SU-DHL-6 (cell line): ENCODE measurements around the gene TENM4.

Experiments used
- H2AFZ ChIP-seq: fragments of 200-600 bp; sonication (generic); 2 replicates; pipeline ENCODE4 v1.6.1; 2014; ENCODE audit warnings: low read depth, mild to moderate bottlenecking, moderate library complexity, mixed read lengths, antibody characterized with exemption, low read length; ENCODE audit not compliant: severe bottlenecking
- H3F3A ChIP-seq: fragments of 200-600 bp; shearing (Covaris generic); 2 replicates; pipeline ENCODE4 v1.6.0; 2016; ENCODE audit warnings: antibody characterized with exemption, mild to moderate bottlenecking; ENCODE audit not compliant: insufficient read depth
- H3K27ac ChIP-seq: fragments of 200-600 bp; sonication (generic); 2 replicates; pipeline ENCODE4 v1.5.1; 2016; ENCODE audit warnings: low read depth, mild to moderate bottlenecking, low read length, moderate library complexity, mixed read lengths
- H3K27me3 ChIP-seq: fragments of 200-600 bp; sonication (generic), shearing (Covaris generic); 2 replicates; pipeline ENCODE4 v1.6.0; 2014; ENCODE audit warnings: mild to moderate bottlenecking, low read length
- H3K36me3 ChIP-seq: fragments of 200-600 bp; sonication (generic); 2 replicates; pipeline ENCODE4 v1.6.1; 2014; ENCODE audit warnings: mild to moderate bottlenecking, low read length, mixed read lengths
- H3K4me2 ChIP-seq: fragments of 300-600, 200-600 bp; shearing (Covaris generic), sonication (generic); 2 replicates; pipeline ENCODE4 v1.6.0; 2014; ENCODE audit warnings: low read length, low read depth, mild to moderate bottlenecking; ENCODE audit not compliant: poor library complexity, severe bottlenecking
- H3K4me3 ChIP-seq: fragments of 200-600 bp; sonication (generic); 2 replicates; pipeline ENCODE4 v1.5.1; 2014; ENCODE audit warnings: antibody characterized with exemption, low read length, mild to moderate bottlenecking, mixed read lengths; ENCODE audit not compliant: insufficient read depth, poor library complexity, severe bottlenecking
- H3K79me2 ChIP-seq: fragments of 200-600 bp; sonication (generic); 2 replicates; pipeline ENCODE4 v1.6.1; 2014; ENCODE audit warnings: mild to moderate bottlenecking, low read length, moderate library complexity; ENCODE audit not compliant: insufficient read depth
- H3K9ac ChIP-seq: fragments of 200-600 bp; sonication (generic); 2 replicates; pipeline ENCODE4 v1.7.0; 2014; ENCODE audit warnings: mild to moderate bottlenecking, low read length
- H3K9me2 ChIP-seq: fragments of 200-600 bp; sonication (generic); replicated peaks from 2 replicates; pipeline ENCODE4 v1.6.1; 2014; ENCODE audit warnings: low read length; ENCODE audit not compliant: insufficient read depth
- H3K9me3 ChIP-seq: fragments of 200-600 bp; sonication (generic); 2 replicates; pipeline ENCODE4 v1.6.1; 2014; ENCODE audit warnings: low read length, mixed read lengths; ENCODE audit not compliant: insufficient read depth
- H4K20me1 ChIP-seq: fragments of 200-600 bp; sonication (generic); 2 replicates; pipeline ENCODE4 v1.6.1; 2014; ENCODE audit warnings: low read depth, mild to moderate bottlenecking, antibody characterized with exemption, low read length, moderate library complexity, mixed read lengths
- EZH2phosphoT487 ChIP-seq: fragments of 200-600 bp; sonication (generic), shearing (Covaris generic); conservative IDR thresholded peaks from 2 replicates; pipeline ENCODE4 v1.6.1; 2018; ENCODE audit warnings: mild to moderate bottlenecking, antibody characterized with exemption, low read length, moderate library complexity, mixed read lengths
- TF ChIP-seq, protein P1 (sequence below): fragments of 200-600 bp; sonication (generic); IDR thresholded peaks from one replicate; pipeline ENCODE4 v1.5.1; 2017; ENCODE audit warnings: antibody characterized with exemption, mild to moderate bottlenecking, low read length, moderate library complexity; ENCODE audit not compliant: insufficient read depth, poor library complexity, severe bottlenecking

Gene TENM4

DNA sequence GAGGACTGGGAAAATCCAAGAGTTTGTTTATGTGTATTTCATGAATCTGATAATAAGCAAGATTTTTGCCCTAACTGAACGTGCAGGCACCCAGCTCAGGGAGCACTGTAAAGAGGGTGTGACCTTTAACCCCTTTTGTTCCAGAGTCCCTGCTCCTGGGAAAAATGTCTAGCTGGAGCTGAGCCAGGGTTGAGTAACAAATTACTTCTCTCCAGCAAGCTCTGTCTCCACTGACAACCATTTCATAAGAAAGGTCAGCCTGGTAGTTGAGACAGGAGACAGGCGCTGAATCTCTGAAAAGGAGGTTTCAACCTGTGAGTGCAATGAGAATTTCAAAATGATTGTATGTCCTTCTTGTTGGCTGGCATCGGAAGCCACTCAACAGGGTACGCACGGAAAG lies 709.8 kb downstream of the TENM4 start:
- Histone ChIP-seq H3K9ac (no peak overlapping the region), H3K4me3 (no peak overlapping the region), H3K79me2 (no peaks in the 10 kb centered on the region), H3F3A (no peaks in the 10 kb centered on the region), H3K9me2 (no peaks in the 10 kb centered on the region), H3K27ac (no peak overlapping the region), H2AFZ (no peak overlapping the region), H4K20me1 (no peaks in the 10 kb centered on the region), H3K27me3 (no peaks in the 10 kb centered on the region), H3K36me3 (no peaks in the 10 kb centered on the region), H3K9me3 (no peaks in the 10 kb centered on the region), H3K4me2 (no peak overlapping the region)
- TF ChIP-seq EZH2phosphoT487 = no peak
- TF ChIP-seq, protein P1, sequence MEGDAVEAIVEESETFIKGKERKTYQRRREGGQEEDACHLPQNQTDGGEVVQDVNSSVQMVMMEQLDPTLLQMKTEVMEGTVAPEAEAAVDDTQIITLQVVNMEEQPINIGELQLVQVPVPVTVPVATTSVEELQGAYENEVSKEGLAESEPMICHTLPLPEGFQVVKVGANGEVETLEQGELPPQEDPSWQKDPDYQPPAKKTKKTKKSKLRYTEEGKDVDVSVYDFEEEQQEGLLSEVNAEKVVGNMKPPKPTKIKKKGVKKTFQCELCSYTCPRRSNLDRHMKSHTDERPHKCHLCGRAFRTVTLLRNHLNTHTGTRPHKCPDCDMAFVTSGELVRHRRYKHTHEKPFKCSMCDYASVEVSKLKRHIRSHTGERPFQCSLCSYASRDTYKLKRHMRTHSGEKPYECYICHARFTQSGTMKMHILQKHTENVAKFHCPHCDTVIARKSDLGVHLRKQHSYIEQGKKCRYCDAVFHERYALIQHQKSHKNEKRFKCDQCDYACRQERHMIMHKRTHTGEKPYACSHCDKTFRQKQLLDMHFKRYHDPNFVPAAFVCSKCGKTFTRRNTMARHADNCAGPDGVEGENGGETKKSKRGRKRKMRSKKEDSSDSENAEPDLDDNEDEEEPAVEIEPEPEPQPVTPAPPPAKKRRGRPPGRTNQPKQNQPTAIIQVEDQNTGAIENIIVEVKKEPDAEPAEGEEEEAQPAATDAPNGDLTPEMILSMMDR = no peak

DNA sequence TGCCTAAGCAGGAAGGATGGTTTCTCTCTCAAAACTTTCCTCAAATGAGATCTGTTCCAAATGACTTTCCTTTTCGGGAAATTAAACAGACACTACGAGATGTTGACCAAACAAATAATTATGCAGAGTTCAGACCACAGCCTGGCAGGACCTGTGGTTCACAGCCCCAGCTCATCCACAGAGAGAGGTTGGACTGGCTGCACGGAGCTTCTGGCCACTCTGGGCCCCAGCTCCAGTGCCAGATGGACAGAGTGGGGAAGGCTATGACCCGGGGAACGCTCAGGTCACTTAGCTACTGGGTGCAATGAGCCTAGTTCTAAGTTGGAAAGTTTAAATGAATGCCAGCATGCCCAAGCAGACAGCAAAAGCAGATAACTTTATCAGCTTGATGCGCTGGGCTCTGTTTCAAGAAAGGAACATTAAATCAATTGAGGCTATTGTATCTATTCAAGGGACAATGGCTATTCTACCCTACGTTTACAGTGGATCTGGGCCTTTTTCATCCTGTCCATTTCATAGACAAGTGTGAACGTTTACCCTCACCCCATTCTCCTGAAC lies 710.5 kb downstream of the TENM4 start:
- Histone ChIP-seq H3K4me3 (no peak overlapping the region), H3K27ac (no peak overlapping the region)
- TF ChIP-seq, protein P1 = no peak
- TF ChIP-seq EZH2phosphoT487 = no peak

DNA sequence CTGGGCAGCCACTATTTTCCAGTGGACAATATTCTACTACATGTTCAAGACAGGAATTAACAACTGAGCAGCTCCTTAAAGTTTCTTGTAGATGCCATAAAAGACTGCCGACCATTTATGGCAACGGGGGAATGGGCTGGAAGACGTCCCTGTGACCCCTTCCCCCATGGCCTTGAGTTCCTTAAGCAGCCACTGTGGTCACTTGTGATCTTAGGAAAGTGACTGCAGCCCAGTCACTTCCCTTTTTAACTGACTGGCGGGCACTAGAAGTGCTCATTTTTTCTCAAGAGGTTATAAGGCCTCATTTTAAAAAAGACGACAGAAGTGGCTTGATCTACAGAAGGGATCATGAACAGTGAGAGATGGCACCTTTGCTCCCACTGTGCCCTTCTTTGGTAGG lies 713.0 kb downstream of the TENM4 start:
- Histone ChIP-seq H3K27ac (no peak overlapping the region), H3K4me3 (no peak overlapping the region), H4K20me1 (no peaks in the 10 kb centered on the region), H3K36me3 (no peaks in the 10 kb centered on the region), H3K27me3 (no peaks in the 10 kb centered on the region), H3K9ac (no peak overlapping the region), H3K9me2 (no peaks in the 10 kb centered on the region), H3K4me2 (no peak overlapping the region), H2AFZ (no peak overlapping the region), H3K9me3 (no peaks in the 10 kb centered on the region), H3F3A (no peaks in the 10 kb centered on the region), H3K79me2 (no peaks in the 10 kb centered on the region)
- TF ChIP-seq, protein P1 = no peak
- TF ChIP-seq EZH2phosphoT487 = no peak

More for the DNA sequence above, 710.5 kb downstream of the TENM4 start:
- H3K36me3 ChIP-seq = no peaks in the 10 kb centered on the region
- no peaks in the 10 kb centered on the region for H3F3A ChIP-seq
- H3K4me2 ChIP-seq = no peak overlapping the region
- H4K20me1 ChIP-seq = no peaks in the 10 kb centered on the region
- no peaks in the 10 kb centered on the region for H3K79me2 ChIP-seq
- no peaks in the 10 kb centered on the region for H3K9me2 ChIP-seq
- H3K9me3 ChIP-seq = no peaks in the 10 kb centered on the region
- H3K27me3 ChIP-seq = no peaks in the 10 kb centered on the region
- H2AFZ ChIP-seq = no peak overlapping the region
- H3K9ac ChIP-seq = no peak overlapping the region
